Body of pancreas (tissue), 4 donors: Measurements from ENCODE around the gene EIF1AD. TPM values are rescaled to one million over a fixed set of nuclear protein-coding genes. Genes with fewer than 3 reads are reported as not detected.

Experiments
- ATAC-seq: fragments of 150-250 bp; one replicate; pipeline ENCODE4 v1.9.1; 2016
- DNase-seq, 4 donors: peaks; one replicate each; pipeline ENCODE4 v3.0.0-alpha.2; 2019
- H3K27ac ChIP-seq, 4 donors: fragments of 200-600 bp; sonication (generic); 1 replicate in 3 of 4; 2 replicates in 1 of 4; pipeline versions ENCODE4 v1.5.1 to v1.6.1; 2016 to 2019; ENCODE audit warnings: mild to moderate bottlenecking in 1 of 4, mixed read lengths in 1 of 4, moderate library complexity in 1 of 4
- H3K27me3 ChIP-seq, 2 donors: fragments of 200-600 bp; sonication (generic); one replicate each; pipeline ENCODE4 v1.6.0; 2016; ENCODE audit warnings: mild to moderate bottlenecking in 1 of 2
- H3K36me3 ChIP-seq, 2 donors: fragments of 200-600 bp; sonication (generic); replicated peaks in 1 of 2; 2 replicates each; pipeline ENCODE4 v1.5.1; 2016; ENCODE audit warnings: low read depth in 2 of 2; ENCODE audit not compliant: insufficient read depth in 1 of 2
- H3K4me1 ChIP-seq: fragments of 200-600 bp; sonication (generic); one replicate; pipeline ENCODE4 v1.6.0; 2016
- H3K4me3 ChIP-seq, 2 donors: fragments of 200-600 bp; sonication (generic); 1 replicate in 1 of 2; 2 replicates in 1 of 2; pipeline ENCODE4 v1.5.1; 2016 to 2019
- H3K9me3 ChIP-seq, 3 donors: fragments of 200-600 bp; sonication (generic); 1 replicate in 2 of 3; 2 replicates in 1 of 3; pipeline ENCODE4 v1.5.1; 2016
- CTCF ChIP-seq, 7 experiments: fragments of 450-650 bp in 4 of 7; fragments of 200-600 bp in 3 of 7; sonication (generic) in 3 of 7; IDR thresholded peaks; one replicate each; pipeline ENCODE4 v1.5.1; 2016 to 2019; ENCODE audit warnings: antibody characterized with exemption in 7 of 7
- POLR2A ChIP-seq, 3 donors: fragments of 450-650 bp; IDR thresholded peaks; one replicate each; pipeline ENCODE4 v1.6.1; 2016; ENCODE audit warnings: antibody characterized with exemption in 3 of 3, mild to moderate bottlenecking in 2 of 3
- WGBS, 2 donors: methylation state at CpG; one replicate each; pipeline ENCODE4 v1.1.5; 2017; 5-methylcytosine and 5-hydroxymethylcytosine counted together
- intact Hi-C: fragments of 100-400 bp; cut with DNase I; formaldehyde crosslinking; loops from one replicate; pipeline ENCODE4 v1.15.1; 2023
- total RNA-seq, 2 donors: library from RNA; depleted of rRNA; stranded (reverse); fragments of >200 nt; gene quantifications; one replicate each; pipeline ENCODE4 v1.1.0, GENCODE V29; 2016

The EIF1AD gene
- total RNA-seq, 2 donors from 2014 or later, result 7.8 to 28.0 TPM

- WGBS, 2 donors, result 87 to 88% methylated on average over 35 to 40 of the region's 43 CpGs
- intact Hi-C loops, result no loop called here
- no peak for DNase-seq
- H3K27me3 ChIP-seq, result no peaks in the 10 kb centered on the region
- H3K36me3 ChIP-seq, result peaks cover 5 to 12% of the 10 kb centered on the region in 2 donors
- no peak overlapping the region for H3K4me3 ChIP-seq
- TF ChIP-seq CTCF (IDR thresholded peaks at IDR 0.05), result no peak
- no peak for TF ChIP-seq POLR2A (IDR thresholded peaks at IDR 0.05)
- no peaks in the 10 kb centered on the region for H3K4me1 ChIP-seq
- H3K27ac ChIP-seq, result no peak overlapping the region
- H3K9me3 ChIP-seq, result no peaks in the 10 kb centered on the region
- no peak for ATAC-seq
Observed at GRCh38 chr11:65976216-65977176, 25.5 kb downstream of the EIF1AD start.

GRCh38 chr11:65975771-65976170, 26.2 kb downstream of the EIF1AD start:
- DNase-seq, result no peak
- Histone ChIP-seq H3K27ac (no peak overlapping the region), H3K36me3 (peaks cover 5 to 12% of the 10 kb centered on the region in 2 donors), H3K4me3 (no peak overlapping the region), H3K27me3 (no peaks in the 10 kb centered on the region), H3K9me3 (no peaks in the 10 kb centered on the region), H3K4me1 (no peaks in the 10 kb centered on the region)
- ATAC-seq, result no peak
- intact Hi-C loops, result no loop called here
- 94% methylated on average over 9 of the region's 9 CpGs for WGBS, 2 donors
- TF ChIP-seq POLR2A (IDR thresholded peaks at IDR 0.05), result no peak
- TF ChIP-seq CTCF (IDR thresholded peaks at IDR 0.05), result no peak

- Histone ChIP-seq H3K4me3 (no peak overlapping the region), H3K27ac (no peak overlapping the region), H3K4me1 (no peaks in the 10 kb centered on the region), H3K36me3 (peaks cover 5 to 20% of the 10 kb centered on the region in 2 donors), H3K27me3 (no peaks in the 10 kb centered on the region), H3K9me3 (no peaks in the 10 kb centered on the region)
- DNase-seq (no peak), ATAC-seq (no peak)
- intact Hi-C loops, result no loop called here
- TF ChIP-seq CTCF (IDR thresholded peaks at IDR 0.05) (no peak), POLR2A (IDR thresholded peaks at IDR 0.05) (no peak)
- WGBS, 2 donors, result 95 to 98% methylated on average over 13 of the region's 13 CpGs
Observed at GRCh38 chr11:65973439-65974110, 28.4 kb downstream of the EIF1AD start.

- intact Hi-C loops, result no loop called here
- H3K9me3 ChIP-seq, result no peaks in the 10 kb centered on the region
- no peaks in the 10 kb centered on the region for H3K27me3 ChIP-seq
- no peaks in the 10 kb centered on the region for H3K4me1 ChIP-seq
- ATAC-seq (no peak), DNase-seq (no peak)
- H3K27ac ChIP-seq, result no peak overlapping the region
- peaks cover 3 to 19% of the 10 kb centered on the region in 2 donors for H3K36me3 ChIP-seq
- no peak for TF ChIP-seq CTCF (IDR thresholded peaks at IDR 0.05)
- no peak for TF ChIP-seq POLR2A (IDR thresholded peaks at IDR 0.05)
- WGBS, 2 donors, result 94 to 95% methylated on average over 8 of the region's 8 CpGs
- H3K4me3 ChIP-seq, result no peak overlapping the region
Observed at GRCh38 chr11:65972116-65972515, 29.8 kb downstream of the EIF1AD start.
